GDM1 (cell line): ENCODE measurements around the gene CACNA2D3.
"Not testable (repeated sequence)": the region's sequence is repeated elsewhere in the genome, so short reads cannot be mapped to it uniquely, and the experiment has no call there.

Source experiments
- DNase-seq: peaks from one replicate; lab custom pipeline; 2025; lab: John Stamatoyannopoulos, UW

CACNA2D3 gene

DNA sequence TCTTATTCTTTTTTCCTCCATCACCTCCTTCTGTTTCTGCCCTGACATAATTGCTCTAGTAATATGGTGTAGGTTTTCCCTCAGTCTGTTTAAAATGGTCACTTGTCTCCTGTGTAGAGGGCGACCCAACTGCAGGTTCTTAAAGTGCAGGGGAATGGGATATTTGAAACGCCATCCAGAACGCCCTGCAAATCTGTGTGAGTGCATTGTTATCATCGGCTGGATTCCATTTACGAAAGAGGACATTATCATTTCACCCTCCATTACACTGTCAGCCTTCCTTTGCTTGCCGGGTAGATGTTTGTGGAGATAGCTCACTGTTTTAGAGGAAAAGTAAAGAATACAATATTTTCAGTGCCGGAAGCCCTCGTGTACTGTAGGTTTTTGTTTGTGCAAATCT is 451.5 kb downstream of the CACNA2D3 start:
- DNase-seq = no peak

DNA sequence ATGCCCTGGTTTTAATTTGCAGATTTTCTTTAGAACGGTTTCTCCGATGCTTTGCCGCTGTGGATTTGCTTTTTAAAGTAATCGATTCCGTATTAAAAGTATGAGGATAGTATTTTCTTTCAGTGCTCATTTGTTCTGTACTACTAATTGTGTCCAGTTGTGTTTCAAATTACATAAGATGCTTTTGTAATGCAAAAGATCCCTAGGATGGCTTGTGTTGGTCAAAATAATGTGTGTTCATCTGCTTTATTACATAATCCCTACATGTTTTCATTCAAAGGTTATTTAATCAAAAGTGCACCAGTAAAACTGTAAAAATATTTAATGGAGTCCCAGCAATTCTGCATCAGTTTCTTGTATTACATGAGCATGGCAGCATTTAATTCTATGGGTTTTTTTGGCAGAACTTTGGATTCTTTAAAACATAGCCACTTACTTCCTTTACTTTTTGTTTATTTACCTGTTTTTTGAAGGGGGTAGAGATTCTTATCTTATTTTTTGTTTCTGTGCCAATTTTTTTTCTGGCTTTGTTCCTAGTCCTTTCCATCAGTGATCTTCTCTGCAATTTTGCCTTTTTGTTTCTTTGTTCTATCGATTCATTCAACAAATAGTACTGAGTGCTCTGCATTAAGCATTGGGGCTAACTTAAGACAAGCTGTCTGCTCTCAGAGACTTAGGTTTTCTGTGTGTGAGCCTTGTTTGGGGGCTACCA is 452.7 kb downstream of the CACNA2D3 start:
- no peak for DNase-seq

- DNase-seq = no peak
Measured at GRCh38 chr3:54575618-54575960, 453.2 kb downstream of the CACNA2D3 start.

DNA sequence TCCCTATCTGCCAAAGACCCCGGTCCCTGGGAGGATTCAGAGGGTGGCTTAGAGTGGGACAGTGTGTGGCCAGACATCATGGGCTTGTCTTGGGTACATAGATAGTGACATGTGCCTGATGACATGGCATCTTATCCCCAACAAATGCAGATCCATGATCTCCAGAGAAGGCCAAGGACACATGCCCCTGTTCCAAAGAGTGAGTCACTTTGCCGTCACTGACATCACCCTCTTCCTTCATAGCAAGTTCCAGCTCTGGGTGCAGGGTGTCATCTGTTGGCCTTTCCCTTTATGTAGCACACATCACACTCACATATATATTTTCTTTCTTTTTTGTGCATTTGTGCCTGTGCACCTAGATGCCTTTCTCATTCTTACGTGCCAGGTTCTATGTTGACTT is 455.0 kb downstream of the CACNA2D3 start:
- DNase-seq = no peak

DNA sequence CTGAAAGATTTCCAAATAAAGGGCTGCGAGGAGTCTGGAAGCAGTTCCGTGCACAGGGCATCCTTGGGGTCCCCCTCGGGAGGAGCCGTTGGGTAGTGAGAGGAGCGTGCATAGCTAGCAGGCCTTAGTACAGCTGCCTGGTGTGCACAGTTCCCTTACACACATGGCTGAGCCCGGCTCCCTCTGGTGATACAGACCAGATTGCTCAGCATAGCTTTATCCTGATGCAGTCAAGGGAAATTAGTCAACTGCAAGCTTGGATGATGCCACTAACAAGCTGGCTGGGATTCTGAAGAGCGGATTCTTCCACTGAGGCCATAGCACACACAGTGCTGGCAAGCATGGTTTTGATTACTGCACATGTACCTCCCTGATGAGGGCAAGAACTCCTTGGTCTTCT is 456.1 kb downstream of the CACNA2D3 start:
- DNase-seq = no peak

- DNase-seq = no peak
Measured at GRCh38 chr3:54580453-54580852, 458.1 kb downstream of the CACNA2D3 start.

DNA sequence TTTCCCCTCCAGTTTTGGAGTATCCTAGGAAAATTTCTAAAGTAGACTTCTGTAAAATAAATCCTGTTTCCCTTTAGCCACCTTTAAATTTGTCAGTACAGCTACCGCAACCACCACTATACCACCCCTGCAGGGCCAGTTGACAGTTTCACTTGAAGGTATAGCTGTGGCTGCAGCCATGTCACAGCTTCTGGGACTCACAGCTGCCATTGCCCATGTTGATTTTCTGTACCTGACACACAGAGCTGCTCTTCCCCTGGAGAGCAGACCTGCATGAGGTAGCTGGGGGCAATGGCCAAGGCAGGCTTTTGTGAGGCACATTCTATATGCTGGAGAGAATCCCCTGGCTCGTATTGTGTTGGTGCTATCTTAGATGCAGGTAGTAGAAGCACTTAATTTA is 460.1 kb downstream of the CACNA2D3 start:
- DNase-seq = no peak

- DNase-seq = no peak
Measured at GRCh38 chr3:54591157-54591556, 468.8 kb downstream of the CACNA2D3 start.

GRCh38 chr3:54593653-54594052 is 471.3 kb downstream of the CACNA2D3 start:
- DNase-seq = no peak

DNA sequence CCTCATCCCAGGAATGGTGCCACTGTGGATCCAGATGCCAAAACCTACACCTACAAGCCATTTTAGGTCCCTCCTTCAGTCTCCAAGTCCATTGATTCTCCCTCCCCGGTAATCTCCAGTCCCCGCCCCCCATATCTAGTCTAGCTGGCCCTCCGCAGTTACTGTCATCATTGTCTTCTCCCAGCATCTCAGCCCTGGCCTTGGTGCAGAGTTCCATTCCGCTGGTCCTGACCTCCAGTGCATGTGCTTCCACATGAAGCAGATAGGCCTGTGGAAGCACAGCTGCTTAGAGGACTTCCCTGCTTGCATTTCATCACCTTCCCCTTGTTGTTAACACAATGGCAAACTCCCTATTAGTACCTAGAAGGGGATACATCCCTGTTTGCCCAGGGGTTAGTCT is 473.7 kb downstream of the CACNA2D3 start:
- DNase-seq = no peak

GRCh38 chr3:54599716-54600115 is 477.4 kb downstream of the CACNA2D3 start:
- no peak for DNase-seq

DNA sequence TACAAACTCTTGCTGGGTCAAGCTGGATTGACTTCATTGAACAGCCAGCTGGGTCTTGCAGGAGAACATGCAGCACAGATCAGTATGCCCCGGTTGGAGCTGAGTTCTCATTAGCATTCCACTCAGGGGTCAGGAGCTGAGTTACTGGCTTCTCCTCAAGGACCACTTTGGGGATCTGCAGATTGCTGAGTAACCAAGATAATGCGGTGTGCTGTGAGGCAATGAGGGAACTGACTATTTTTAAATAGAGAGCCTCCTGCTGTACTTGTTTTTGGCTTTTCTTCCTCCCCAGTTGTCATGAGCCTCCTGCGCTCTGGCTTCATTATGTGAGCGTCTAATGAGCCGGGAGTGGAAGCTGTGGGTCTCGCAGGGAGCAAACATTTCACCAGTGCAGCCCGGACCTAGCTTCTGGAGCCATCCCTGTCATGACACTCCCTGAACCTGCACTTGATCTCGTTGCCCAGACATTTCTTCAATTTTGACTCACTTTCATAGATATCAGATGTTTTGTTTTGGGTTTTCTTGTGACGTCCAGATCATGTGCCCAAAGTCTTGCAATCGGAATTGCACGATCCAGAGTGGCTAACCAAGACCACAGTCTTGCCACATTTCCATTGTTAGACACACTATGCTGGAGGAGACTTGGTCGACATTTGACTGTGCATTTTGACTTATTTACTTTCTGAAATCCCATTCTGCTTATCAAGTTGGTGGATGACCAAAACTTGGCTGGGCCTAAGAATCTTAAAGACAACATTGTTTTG is 478.3 kb downstream of the CACNA2D3 start:
- no peak for DNase-seq

DNA sequence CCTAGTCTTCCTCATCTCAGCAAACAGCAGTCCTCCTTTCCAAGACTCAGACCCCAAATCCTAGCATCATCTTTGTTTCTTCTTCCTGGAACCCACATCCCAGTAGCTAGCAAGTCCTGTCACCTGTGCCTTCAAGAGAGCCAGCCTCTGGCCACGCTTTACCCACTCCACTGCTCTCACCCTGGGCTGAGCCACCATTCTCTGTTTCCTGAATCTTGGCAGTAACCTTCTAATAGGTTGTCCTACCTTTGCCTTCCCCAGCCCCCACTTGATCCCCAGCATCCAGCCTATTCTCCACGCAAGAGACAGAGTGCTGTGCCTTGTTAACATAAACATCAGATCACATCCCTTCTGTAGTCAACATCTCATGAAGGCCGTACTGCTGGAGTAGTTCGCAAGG is 482.1 kb downstream of the CACNA2D3 start:
- no peak for DNase-seq

GRCh38 chr3:54608041-54608440 is 485.7 kb downstream of the CACNA2D3 start:
- DNase-seq = no peak

- DNase-seq = no peak
Measured at GRCh38 chr3:54619053-54619452, 496.7 kb downstream of the CACNA2D3 start.

GRCh38 chr3:54619531-54619930 is 497.2 kb downstream of the CACNA2D3 start:
- no peak for DNase-seq

GRCh38 chr3:54621184-54621583 is 498.8 kb downstream of the CACNA2D3 start:
- DNase-seq = no peak

GRCh38 chr3:54622678-54623077 is 500.3 kb downstream of the CACNA2D3 start:
- DNase-seq = no peak

DNA sequence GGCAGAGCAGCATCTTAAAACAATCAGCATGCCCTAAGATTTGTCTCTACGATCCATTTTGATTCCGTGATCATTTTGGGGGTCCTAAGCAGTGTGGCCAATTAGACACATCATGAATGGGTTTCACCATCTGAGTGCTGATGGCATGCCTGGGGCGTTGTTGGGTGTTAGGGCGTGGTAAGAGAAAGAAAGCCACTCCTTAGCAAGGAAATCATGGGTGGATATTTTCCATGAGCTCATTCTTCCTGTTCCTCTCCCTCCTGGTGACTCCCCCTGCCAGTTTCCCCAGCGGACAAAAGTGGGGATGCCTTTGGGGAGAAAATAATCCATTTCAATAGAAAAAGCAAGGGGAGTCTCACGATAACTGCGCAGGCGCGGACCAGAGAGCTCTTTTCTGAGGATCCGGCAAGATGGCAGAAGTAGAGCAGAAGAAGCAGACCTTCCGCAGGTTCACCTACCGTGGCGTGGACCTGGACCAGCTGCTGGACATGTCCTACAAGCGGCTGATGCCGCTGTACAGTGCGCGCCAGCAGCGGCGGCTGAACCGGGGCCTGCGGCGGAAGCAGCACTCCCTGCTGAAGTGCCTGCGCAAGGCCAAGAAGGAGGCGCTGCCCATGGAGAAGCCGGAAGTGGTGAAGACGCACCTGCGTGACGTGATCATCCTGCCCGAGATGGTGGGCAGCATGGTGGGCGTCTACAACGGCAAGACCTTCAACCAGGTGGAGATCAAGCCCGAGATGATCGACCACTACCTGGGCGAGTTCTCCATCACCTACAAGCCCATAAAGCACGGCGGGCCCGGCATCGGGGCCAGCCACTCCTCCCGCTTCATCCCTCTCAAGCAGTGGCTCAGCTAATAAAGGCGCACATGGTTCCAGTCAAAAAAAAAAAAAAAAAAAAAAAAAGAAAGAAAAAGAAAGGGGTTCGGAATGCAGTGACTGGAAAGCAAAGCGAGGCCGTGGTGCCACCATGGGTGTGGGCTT is 503.7 kb downstream of the CACNA2D3 start:
- no peak for DNase-seq

DNA sequence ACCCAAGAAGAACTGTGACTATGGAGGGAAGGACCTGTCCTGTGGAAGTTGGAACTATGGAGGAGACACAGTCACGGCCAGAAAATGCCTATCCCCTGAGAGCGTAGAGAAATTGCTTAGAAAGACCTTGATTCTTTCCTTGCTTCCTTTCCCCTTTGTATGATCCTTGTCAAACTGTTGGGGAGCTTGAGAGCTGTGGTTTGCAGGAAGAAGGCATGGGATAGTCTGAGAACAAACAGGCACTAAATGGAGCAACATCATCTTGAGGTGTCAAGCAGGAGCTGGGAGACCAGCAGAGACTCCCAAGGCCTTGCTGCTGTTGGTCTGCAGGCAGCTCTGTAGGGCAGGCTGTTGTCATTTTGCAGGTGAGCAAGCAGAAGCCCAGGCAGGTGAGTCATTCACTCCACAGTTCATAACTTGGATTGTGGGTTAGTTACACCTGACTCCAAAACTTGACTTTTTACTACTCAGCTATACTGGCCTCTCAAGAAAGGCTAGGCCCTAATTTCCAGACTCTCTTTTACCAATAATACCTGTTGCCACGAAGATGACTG is 506.6 kb downstream of the CACNA2D3 start:
- DNase-seq = no peak

DNA sequence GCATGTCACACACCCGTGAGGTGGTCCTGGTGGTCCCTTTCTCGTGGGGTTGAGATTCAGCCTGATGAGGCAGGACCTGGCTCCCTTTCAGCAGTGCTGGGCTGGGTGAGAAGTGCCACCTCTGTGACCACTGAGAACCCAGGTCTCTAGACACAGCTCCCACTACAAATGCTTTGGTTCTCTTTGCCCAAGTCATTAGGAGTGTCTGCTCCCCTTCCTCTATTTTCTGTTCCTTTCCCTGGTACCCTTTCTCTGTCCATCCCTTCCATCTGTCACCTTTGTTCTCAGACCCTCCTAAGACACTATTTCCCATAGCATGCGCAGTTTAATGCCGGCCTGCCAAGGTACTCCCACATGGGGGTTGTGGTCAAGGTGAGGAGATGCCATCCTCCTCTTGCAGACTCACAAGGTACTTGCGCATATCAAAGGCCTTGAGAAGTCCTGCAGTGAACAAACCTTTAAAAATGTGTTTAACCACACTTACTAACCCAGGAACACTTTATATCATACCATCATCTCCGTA is 507.8 kb downstream of the CACNA2D3 start:
- no peak for DNase-seq

DNA sequence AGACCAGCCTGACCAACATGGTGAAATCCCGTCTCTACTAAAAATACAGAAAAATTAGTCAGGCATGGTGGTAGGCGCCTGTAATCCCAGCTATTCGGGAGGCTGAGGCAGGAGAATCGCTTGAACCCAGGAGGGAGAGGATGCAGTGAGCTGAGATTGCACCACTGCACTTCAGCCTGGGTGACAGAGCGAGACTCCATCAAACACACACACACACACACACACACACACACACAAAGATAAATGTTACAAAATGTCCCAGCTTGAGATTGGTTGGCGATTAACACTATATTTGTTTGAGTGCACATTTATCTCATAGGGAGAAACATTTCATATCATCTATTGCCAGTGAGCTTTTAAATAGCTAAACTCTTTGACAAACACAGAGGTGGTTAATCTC is 508.6 kb downstream of the CACNA2D3 start:
- DNase-seq = not testable (repeated sequence)
